Measurements from ENCODE around the gene TCERG1. TPM values are rescaled to one million over a fixed set of nuclear protein-coding genes. Genes with fewer than 3 reads are reported as not detected.

Gene TCERG1
- total and polyA plus RNA-seq, 5 experiments from 2014 or later, result 31.7 to 94.3 (median 38.4) TPM

DNA sequence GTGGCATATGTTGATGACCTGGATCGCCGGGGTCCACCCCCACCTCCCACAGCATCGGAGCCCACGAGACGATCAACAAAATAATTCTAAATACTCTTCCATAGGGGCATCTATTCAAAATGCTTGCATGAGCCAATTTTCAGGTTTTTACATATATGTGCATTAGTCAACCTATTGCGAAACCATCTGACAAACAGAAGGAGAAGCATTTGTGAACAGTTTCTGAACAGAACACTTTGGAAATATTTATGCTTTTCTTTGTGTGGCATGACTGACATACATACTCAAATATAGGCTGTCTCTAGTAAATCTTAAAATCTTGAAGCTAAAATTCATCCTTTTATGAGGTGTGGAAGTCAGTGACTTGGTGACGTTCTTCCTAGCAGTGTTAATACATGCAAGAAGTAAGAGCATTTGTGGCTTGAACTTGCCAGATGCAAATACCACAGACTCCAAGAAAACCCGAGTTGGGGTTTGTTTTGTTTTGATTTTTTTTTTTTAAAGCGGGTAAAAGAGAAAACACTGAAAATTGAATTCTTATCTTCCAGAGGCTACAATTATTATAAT is 63.5 kb downstream of the TCERG1 start:
- Mint-ChIP-seq H3K4me3 (no peak overlapping the region), H3K27me3 (no peaks in the 10 kb centered on the region), H3K36me3 (peaks cover 0 to 68% (median 22%) of the 10 kb centered on the region in 3 donors), H3K9me3 (no peaks in the 10 kb centered on the region), H3K4me1 (no peaks in the 10 kb centered on the region), H3K27ac (no peak overlapping the region)
- ATAC-seq (no peak), DNase-seq (no peak)
- POLR2A ChIA-PET, result interaction anchor here (0.6 kb wide), 1 partner anchor 19 kb away, joined by 3 read pairs; no protein-coding TSS in a partner anchor

DNA sequence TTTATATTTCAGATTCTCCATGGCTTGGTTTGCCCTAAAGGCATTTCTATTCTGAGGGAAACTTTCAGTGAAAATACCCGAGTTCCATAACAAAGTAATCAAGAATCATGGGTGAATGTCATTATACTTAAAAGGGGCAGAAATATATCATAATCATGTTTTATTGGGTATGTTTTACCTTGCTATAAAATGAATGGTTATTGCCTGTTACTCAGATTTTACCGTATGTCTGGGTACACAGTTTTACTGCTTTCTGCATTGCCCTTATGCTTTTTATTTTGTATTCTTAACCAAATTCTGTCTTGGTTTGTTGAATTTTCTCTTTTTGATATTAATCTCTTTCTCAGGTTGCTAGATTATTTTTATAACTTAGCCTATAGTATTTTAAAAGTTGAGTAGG is 66.3 kb downstream of the TCERG1 start:
- peak overlapping the region in 1 of 10 donors; percentile 6 for H3K27ac Mint-ChIP-seq
- ATAC-seq (no peak), DNase-seq (no peak)
- peaks cover 0 to 1% (median 0%) of the 10 kb centered on the region in 5 donors for H3K27me3 Mint-ChIP-seq
- H3K9me3 Mint-ChIP-seq, result no peaks in the 10 kb centered on the region
- POLR2A ChIA-PET, result no interaction called here
- H3K36me3 Mint-ChIP-seq, result peaks cover 0 to 39% (median 14%) of the 10 kb centered on the region in 3 donors
- H3K4me1 Mint-ChIP-seq, result peaks cover 0 to 2% (median under 1%) of the 10 kb centered on the region in 4 donors
- no peak overlapping the region for H3K4me3 Mint-ChIP-seq

DNA sequence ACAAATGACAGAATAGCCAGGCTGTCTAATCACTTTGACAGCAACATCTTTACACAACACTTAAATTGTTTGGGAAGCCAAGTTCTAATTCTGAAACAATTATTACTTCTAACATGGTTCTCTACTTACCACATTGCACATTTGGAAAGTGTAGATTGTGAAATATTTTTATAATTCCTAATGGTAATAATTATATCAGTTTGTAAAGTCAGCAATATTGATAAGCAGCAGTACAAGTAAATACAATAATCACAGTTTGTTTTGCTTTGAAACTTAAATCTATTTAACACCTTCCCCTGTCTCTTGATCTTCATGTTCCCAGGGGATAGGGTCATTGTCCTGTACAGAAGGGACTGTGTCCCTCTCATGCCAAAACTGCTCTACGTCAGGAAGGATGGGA is 67.4 kb downstream of the TCERG1 start:
- peak overlapping the region in 1 of 10 donors; percentile 31 for H3K27ac Mint-ChIP-seq
- H3K4me3 Mint-ChIP-seq, result no peak overlapping the region
- DNase-seq, result no peak
- H3K9me3 Mint-ChIP-seq, result no peaks in the 10 kb centered on the region
- no peak for ATAC-seq
- H3K4me1 Mint-ChIP-seq, result peaks cover 0 to 2% (median under 1%) of the 10 kb centered on the region in 4 donors
- H3K36me3 Mint-ChIP-seq, result peaks cover 0 to 29% (median 11%) of the 10 kb centered on the region in 3 donors
- POLR2A ChIA-PET, result no interaction called here
- H3K27me3 Mint-ChIP-seq, result peaks cover 0 to 3% (median 0%) of the 10 kb centered on the region in 5 donors

DNA sequence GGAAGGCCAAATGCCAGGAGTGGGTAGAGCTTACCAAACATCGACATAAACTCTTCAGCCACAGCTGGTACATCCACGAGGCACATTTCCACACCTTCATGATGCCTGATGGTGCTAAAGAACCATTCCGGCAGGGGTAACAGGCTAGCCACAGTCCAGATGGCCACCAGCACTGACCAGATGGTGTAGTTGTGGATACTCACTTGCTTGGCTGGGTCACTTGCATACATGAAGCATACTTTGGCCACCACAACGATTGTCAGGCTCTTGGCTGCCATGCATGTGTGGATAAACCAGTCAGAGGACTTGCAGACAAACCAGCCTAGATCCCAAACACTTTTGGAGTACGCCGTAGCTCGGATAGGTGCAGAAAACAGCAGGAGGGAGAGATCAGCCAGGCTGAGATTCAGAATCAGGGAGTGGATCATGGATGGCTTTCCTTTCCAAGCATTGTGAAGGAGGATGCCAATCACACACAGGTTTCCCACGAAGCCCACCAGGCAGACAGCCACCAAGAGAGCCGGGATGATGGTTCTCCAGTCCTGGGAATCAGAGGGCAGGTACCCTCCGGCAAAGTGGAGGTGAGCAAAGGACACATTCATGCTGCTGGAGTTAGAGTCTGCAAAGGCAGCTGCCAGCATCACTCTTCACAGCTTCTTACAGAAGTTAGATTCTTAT is 68.5 kb downstream of the TCERG1 start:
- Mint-ChIP-seq H3K36me3 (peaks cover 0 to 20% (median 4%) of the 10 kb centered on the region in 3 donors), H3K9me3 (no peaks in the 10 kb centered on the region), H3K4me1 (peaks cover 0 to 2% (median under 1%) of the 10 kb centered on the region in 4 donors), H3K27me3 (peaks cover 0 to 6% (median 0%) of the 10 kb centered on the region in 5 donors), H3K27ac (peak overlapping the region in 1 of 10 donors; percentile 46), H3K4me3 (no peak overlapping the region)
- POLR2A ChIA-PET, result no interaction called here
- no peak for ATAC-seq
- no peak for DNase-seq

DNA sequence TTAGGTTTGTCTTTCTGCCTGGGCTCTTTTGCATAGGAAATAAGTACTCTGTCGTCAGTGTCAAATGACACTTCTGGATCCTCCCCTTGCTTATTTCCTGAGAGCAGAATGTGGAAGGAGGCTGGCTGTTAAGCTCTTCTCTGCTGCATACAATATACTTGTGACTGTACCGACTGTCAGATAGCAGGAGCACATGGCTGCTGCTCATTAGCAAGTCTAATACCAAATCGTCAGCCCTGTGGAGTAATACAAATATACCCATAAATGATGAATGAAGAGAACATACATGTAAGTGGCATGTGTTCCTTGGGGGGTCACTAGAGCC is 69.0 kb downstream of the TCERG1 start, which contains the start of gene GPR151:
GPR151 (minus strand) TSS at position 40 of the 325 bp plus-strand sequence. CDS start 77 bp downstream, outside the sequence.
- Mint-ChIP-seq H3K27ac (peak within 1 kb of the TSS in 4 of 10 donors; percentile 4 to 46 (median 32)), H3K36me3 (peaks cover 0 to 14% (median 0%) of the 10 kb centered on the region in 3 donors), H3K4me1 (peaks cover 0 to 2% (median under 1%) of the 10 kb centered on the region in 4 donors), H3K27me3 (peaks cover 0 to 6% (median 1%) of the 10 kb centered on the region in 5 donors), H3K4me3 (no peak within 1 kb of the TSS), H3K9me3 (no peaks in the 10 kb centered on the region)
- ATAC-seq (no peak), DNase-seq (no peak)
- POLR2A ChIA-PET, result no interaction called here

DNA sequence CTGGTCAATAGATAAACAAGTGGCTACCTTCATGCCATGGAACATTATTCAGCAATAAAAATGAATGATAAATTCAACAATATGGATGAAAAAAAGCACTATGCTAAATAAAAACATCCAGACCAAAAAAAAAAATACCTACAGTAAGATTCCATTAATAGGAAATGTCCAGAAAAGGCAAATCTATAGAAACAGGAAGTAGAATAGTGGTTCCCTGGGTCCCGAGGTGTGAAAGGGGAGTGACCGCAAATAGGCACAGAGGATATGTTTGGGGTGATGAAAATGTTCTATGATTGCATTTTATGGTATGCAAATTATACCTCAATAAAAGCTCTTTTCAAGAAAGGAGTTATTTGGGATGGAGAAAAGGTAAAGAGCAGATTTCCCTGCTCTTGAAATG is 72.4 kb downstream of the TCERG1 start:
- H3K36me3 Mint-ChIP-seq, result no peaks in the 10 kb centered on the region
- POLR2A ChIA-PET, result no interaction called here
- no peak overlapping the region for H3K27ac Mint-ChIP-seq
- no peak overlapping the region for H3K4me3 Mint-ChIP-seq
- ATAC-seq (no peak), DNase-seq (no peak)
- H3K27me3 Mint-ChIP-seq, result peaks cover 3 to 19% (median 13%) of the 10 kb centered on the region in 5 donors
- H3K4me1 Mint-ChIP-seq, result peaks cover 0 to 2% (median under 1%) of the 10 kb centered on the region in 4 donors
- H3K9me3 Mint-ChIP-seq, result no peaks in the 10 kb centered on the region

DNA sequence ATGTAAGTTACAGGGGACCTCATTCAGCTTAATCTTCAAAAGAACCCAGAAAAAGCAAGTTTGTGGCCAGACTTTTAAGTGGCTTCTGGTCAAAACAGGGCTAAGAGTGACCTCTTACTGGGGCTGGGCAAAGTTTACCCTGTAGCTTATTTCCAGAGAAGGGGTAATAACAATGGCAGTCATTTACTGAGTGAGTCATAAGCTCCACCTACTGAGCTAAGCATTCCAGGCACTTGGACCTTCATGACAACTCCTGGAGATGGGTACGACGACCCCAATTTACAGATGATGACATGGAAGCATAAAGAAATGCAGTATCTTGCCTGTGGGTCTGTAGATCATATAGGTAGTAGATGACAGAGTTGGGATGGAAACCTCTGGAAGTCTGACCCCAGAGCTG is 73.6 kb downstream of the TCERG1 start:
- no peaks in the 10 kb centered on the region for H3K36me3 Mint-ChIP-seq
- H3K9me3 Mint-ChIP-seq, result no peaks in the 10 kb centered on the region
- no peak for ATAC-seq
- H3K4me1 Mint-ChIP-seq, result peaks cover 0 to 2% (median under 1%) of the 10 kb centered on the region in 4 donors
- POLR2A ChIA-PET, result no interaction called here
- DNase-seq, result no peak
- H3K27ac Mint-ChIP-seq, result no peak overlapping the region
- no peak overlapping the region for H3K4me3 Mint-ChIP-seq
- peaks cover 3 to 19% (median 14%) of the 10 kb centered on the region in 5 donors for H3K27me3 Mint-ChIP-seq

DNA sequence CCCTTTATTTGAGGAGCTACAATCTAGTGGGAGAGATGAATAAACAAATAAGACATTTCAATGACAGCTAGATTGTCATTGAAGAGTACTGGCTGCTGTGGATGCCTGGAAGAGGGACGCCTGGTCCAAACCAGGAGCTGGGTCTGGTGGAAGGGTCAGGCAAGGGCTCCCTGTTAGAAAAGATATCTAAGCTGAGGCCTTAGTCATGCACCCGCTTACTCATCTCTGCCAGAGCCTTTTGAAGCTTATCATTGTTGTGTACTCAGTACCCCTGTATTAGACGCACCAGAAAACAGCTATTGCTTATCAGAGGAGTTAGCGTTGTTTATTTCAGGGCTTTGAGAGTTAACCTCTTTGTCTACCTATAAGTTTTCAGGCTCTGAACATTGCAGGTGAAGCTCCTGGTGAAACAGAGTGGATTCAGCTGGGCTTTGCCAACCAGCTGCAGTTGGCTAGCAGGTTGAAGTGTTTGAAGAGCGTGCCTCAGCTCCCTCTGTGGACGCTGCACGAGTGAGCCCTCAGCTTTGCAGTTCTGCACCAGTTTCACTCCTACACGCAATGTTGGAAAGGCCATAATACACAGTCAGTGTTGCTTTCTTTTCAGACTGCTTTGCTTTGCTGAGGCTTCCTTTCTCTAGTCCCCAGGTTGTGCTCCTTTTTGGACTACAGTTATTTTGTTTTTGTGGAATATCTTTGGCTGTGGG is 74.4 kb downstream of the TCERG1 start:
- Mint-ChIP-seq H3K4me1 (no peaks in the 10 kb centered on the region), H3K36me3 (no peaks in the 10 kb centered on the region), H3K9me3 (no peaks in the 10 kb centered on the region), H3K4me3 (no peak overlapping the region), H3K27me3 (peaks cover 3 to 19% (median 14%) of the 10 kb centered on the region in 5 donors), H3K27ac (no peak overlapping the region)
- DNase-seq (no peak), ATAC-seq (no peak)
- POLR2A ChIA-PET, result no interaction called here

DNA sequence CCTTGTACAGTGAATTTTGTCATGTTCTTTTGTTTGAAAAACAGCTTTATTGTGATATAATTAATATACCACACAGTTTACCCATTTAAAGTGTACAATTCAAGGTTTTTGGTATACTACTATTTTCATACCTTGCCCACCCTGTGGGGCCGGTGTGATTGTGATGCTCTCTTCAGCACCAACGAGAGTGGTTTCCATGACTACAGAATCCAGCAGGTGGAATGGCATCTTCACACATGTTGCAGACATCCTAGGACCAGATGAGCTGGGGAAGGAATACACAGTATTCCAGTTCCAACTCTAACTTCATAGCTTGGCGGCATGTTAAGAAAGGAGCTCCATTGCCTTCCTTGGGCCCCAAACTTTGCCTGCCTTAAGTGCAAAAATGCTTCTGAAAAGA is 76.6 kb downstream of the TCERG1 start:
- Mint-ChIP-seq H3K36me3 (no peaks in the 10 kb centered on the region), H3K27ac (no peak overlapping the region), H3K27me3 (peaks cover 5 to 29% (median 14%) of the 10 kb centered on the region in 5 donors), H3K4me3 (no peak overlapping the region), H3K4me1 (no peaks in the 10 kb centered on the region), H3K9me3 (no peaks in the 10 kb centered on the region)
- ATAC-seq, result no peak
- DNase-seq, result no peak
- POLR2A ChIA-PET, result no interaction called here

DNA sequence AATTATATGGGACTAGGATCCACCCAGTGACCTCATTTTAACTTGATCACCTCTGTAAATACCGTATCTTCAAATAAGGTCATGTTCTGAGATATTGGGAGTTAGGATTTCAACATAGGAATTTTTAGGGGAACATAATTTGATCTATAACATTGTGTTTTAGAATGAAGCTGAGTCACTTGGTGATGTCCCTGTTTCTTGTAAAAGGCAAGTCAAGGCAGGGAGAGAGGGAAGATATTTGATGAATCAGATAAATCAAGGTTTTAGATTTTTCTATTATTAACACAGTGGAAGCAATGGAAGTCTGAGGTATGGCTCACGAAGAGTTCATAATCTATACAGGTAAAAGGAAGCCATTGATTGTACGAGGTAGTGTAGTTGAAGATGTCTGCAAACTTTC is 80.7 kb downstream of the TCERG1 start:
- ATAC-seq (no peak), DNase-seq (no peak)
- Mint-ChIP-seq H3K27me3 (peaks cover 2 to 14% (median 6%) of the 10 kb centered on the region in 5 donors), H3K4me3 (no peak overlapping the region), H3K4me1 (no peaks in the 10 kb centered on the region), H3K36me3 (no peaks in the 10 kb centered on the region), H3K9me3 (no peaks in the 10 kb centered on the region), H3K27ac (peak overlapping the region in 1 of 10 donors; percentile 21)
- POLR2A ChIA-PET, result no interaction called here

DNA sequence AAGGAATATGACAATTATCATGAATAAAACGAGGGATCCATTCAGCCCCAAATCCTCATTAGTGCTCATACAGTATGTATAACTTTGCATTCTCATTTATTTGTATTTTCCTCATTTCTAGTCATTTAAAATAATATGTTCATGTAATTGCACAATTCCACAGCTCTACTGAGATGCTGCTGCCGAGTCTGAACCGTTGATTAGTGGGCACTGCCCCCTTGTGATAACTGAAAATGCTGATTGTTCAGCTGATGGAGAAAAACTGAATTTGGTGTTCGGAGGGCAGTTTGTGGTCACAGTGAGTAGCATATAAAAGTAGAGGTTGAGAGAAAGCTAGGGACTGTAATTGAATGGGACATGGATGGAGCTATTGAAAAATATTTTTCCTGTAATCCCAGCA is 81.1 kb downstream of the TCERG1 start:
- Mint-ChIP-seq H3K4me3 (no peak overlapping the region), H3K36me3 (no peaks in the 10 kb centered on the region), H3K4me1 (peaks cover under 1 to 3% (median under 1%) of the 10 kb centered on the region in 4 donors), H3K27me3 (peaks cover 2 to 10% (median 3%) of the 10 kb centered on the region in 5 donors), H3K27ac (peak overlapping the region in 1 of 10 donors; percentile 21), H3K9me3 (no peaks in the 10 kb centered on the region)
- POLR2A ChIA-PET, result no interaction called here
- ATAC-seq, result no peak
- no peak for DNase-seq

DNA sequence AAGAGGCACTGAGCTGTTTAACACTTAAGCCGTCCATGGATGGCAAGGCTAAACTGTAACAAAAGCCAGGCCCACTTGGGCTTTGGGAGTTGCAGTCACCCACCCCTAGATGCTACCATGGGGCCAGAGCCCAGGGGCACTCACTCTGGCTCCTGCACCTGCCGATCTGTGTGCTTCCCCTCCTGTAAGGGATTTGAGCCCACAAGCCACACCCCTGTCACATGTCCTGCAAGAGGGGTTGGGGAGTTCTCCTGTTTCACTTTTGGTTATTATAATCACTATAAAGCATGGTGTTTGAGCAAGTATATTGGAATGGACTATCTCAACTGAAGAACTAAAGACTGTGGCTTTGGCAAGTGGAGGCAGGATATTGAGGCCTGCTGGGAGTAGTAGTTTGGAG is 82.9 kb downstream of the TCERG1 start:
- Mint-ChIP-seq H3K36me3 (no peaks in the 10 kb centered on the region), H3K9me3 (no peaks in the 10 kb centered on the region), H3K27ac (no peak overlapping the region), H3K27me3 (peaks cover 0 to 10% (median 2%) of the 10 kb centered on the region in 5 donors), H3K4me3 (no peak overlapping the region), H3K4me1 (peaks cover 3 to 7% (median 3%) of the 10 kb centered on the region in 4 donors)
- DNase-seq (no peak), ATAC-seq (no peak)
- POLR2A ChIA-PET, result no interaction called here

Data from naive thymus-derived CD8-positive, alpha-beta T cell (primary cell).